PC-9 (cell line): ENCODE measurements around the gene PHC2. TPM values are rescaled to one million over a fixed set of nuclear protein-coding genes. Genes with fewer than 3 reads are reported as not detected.

Experiments
- BruUV-seq: library from RNA; stranded (reverse); fragments of 400-500 nt; replicated peaks from 2 replicates; lab custom pipeline; 2021; lab: Mats Ljungman, UMichigan
- CTCF ChIA-PET: fragments of 300-600 bp; sonication (Branson Sonifier 250); formaldehyde crosslinking; loops from one replicate; lab custom pipeline; 2022; ENCODE audit warnings: antibody characterized with exemption; lab: Charles Lee
- POLR2A ChIA-PET: fragments of 300-600 bp; sonication (Branson Sonifier 250); formaldehyde crosslinking; loops from one replicate; lab custom pipeline; 2022; ENCODE audit warnings: antibody characterized with exemption; ENCODE audit not compliant: unreplicated experiment; lab: Charles Lee
- DNase-seq, 2 experiments: peaks; one replicate each; pipeline versions ENCODE4 v3.0.0 to v3.0.0-alpha.2; 2015 to 2022; ENCODE audit warnings: mixed read lengths in 1 of 2
- H2AFZ ChIP-seq: fragments of 200-600 bp; sonication (generic); 2 replicates; pipeline ENCODE4 v1.8.1; 2017; ENCODE audit warnings: antibody characterized with exemption
- H3F3A ChIP-seq: fragments of 200-600 bp; sonication (generic); 2 replicates; pipeline ENCODE4 v1.8.1; 2017; ENCODE audit warnings: antibody characterized with exemption, mild to moderate bottlenecking, low read depth; ENCODE audit not compliant: insufficient read depth
- H3K27ac ChIP-seq: fragments of 200-600 bp; sonication (generic); 2 replicates; pipeline ENCODE4 v1.6.1; 2016; ENCODE audit warnings: mixed run types
- H3K27me3 ChIP-seq: fragments of 200-600 bp; sonication (generic); 2 replicates; pipeline ENCODE4 v1.6.1; 2016; ENCODE audit warnings: low read depth, mixed run types; ENCODE audit not compliant: insufficient read depth
- H3K36me3 ChIP-seq: fragments of 200-600 bp; sonication (generic); 2 replicates; pipeline ENCODE4 v1.6.1; 2016; ENCODE audit warnings: low read depth, mixed run types
- H3K4me1 ChIP-seq: fragments of 200-600 bp; sonication (generic); replicated peaks from 2 replicates; pipeline ENCODE4 v1.6.1; 2016; ENCODE audit warnings: mixed run types; ENCODE audit not compliant: insufficient read depth
- H3K4me2 ChIP-seq: fragments of 200-600 bp; sonication (generic); 2 replicates; pipeline ENCODE4 v1.6.1; 2017; ENCODE audit warnings: mixed run types
- H3K4me3 ChIP-seq: fragments of 200-600 bp; sonication (generic); 2 replicates; pipeline ENCODE4 v1.6.1; 2016; ENCODE audit warnings: mixed run types
- H3K79me2 ChIP-seq: fragments of 200-600 bp; sonication (generic); 2 replicates; pipeline ENCODE4 v1.6.1; 2017; ENCODE audit warnings: low read depth, mixed run types
- H3K9me2 ChIP-seq: fragments of 200-600 bp; sonication (generic); 2 replicates; pipeline ENCODE4 v1.8.1; 2017; ENCODE audit warnings: mild to moderate bottlenecking; ENCODE audit not compliant: insufficient read depth
- H3K9me3 ChIP-seq: fragments of 200-600 bp; sonication (generic); 2 replicates; pipeline ENCODE4 v1.8.1; 2016; ENCODE audit warnings: low read depth; ENCODE audit not compliant: insufficient read depth
- H4K20me1 ChIP-seq: fragments of 200-600 bp; sonication (generic); 2 replicates; pipeline ENCODE4 v1.8.1; 2017; ENCODE audit not compliant: insufficient read depth
- CTCF ChIP-seq: fragments of 200-600 bp; sonication (generic); conservative IDR thresholded peaks from 2 replicates; pipeline ENCODE4 v1.6.1; 2017; ENCODE audit warnings: mixed run types, antibody characterized with exemption, mild to moderate bottlenecking, moderate library complexity
- EZH2 ChIP-seq: fragments of 200-600 bp; sonication (generic); IDR thresholded peaks from 2 replicates; pipeline ENCODE4 v1.8.0; 2017; ENCODE audit warnings: antibody characterized with exemption, low read depth
- intact Hi-C: fragments of 100-400 bp; cut with micrococcal nuclease; formaldehyde crosslinking; loops from one replicate; pipeline ENCODE4 v1.10.0; 2022; ENCODE audit not compliant: unreplicated experiment
- total RNA-seq: library from RNA; stranded (reverse); gene quantifications from 2 replicates; pipeline ENCODE4 v1.2.3, GENCODE V29; 2021

PHC2 gene
- total RNA-seq, 1 experiment from 2014 or later, result 48.1 TPM

GRCh38 chr1:33414879-33415278, 16.0 kb downstream of the PHC2 start:
- H3K9me2 ChIP-seq, result no peaks in the 10 kb centered on the region
- no peaks in the 10 kb centered on the region for H4K20me1 ChIP-seq
- intact Hi-C loops, result no loop called here
- H3K27ac ChIP-seq, result no peak overlapping the region
- no peaks in the 10 kb centered on the region for H3F3A ChIP-seq
- ChIA-PET CTCF (no interaction called here), POLR2A (no interaction called here)
- no TSS peak for BruUV-seq
- DNase-seq, result no peak
- peaks cover 6% of the 10 kb centered on the region for H3K79me2 ChIP-seq
- H2AFZ ChIP-seq, result no peak overlapping the region
- no peak overlapping the region for H3K4me3 ChIP-seq
- TF ChIP-seq CTCF, result no peak
- peaks cover 12% of the 10 kb centered on the region for H3K36me3 ChIP-seq
- H3K27me3 ChIP-seq, result no peaks in the 10 kb centered on the region
- H3K4me1 ChIP-seq, result no peaks in the 10 kb centered on the region
- H3K4me2 ChIP-seq, result no peak overlapping the region
- H3K9me3 ChIP-seq, result peaks cover 34% of the 10 kb centered on the region

- POLR2A ChIA-PET, result no interaction called here
- no peak for TF ChIP-seq CTCF
- TF ChIP-seq EZH2, result no peak
- Histone ChIP-seq H3K36me3 (0 out of 2 replicates have a peak, but pooled peaks cover 4% of the 10 kb centered on the region), H3K4me3 (no peak overlapping the region), H3K4me1 (no peaks in the 10 kb centered on the region), H2AFZ (no peak overlapping the region), H3K4me2 (no peak overlapping the region), H4K20me1 (no peaks in the 10 kb centered on the region), H3K79me2 (peaks cover 4% of the 10 kb centered on the region), H3K27me3 (no peaks in the 10 kb centered on the region), H3K9me3 (0 out of 2 replicates have a peak, but pooled peaks cover 12% of the 10 kb centered on the region), H3F3A (no peaks in the 10 kb centered on the region; the same call in 1 of the 2 replicates), H3K9me2 (no peaks in the 10 kb centered on the region), H3K27ac (no peak overlapping the region)
- CTCF ChIA-PET, result no interaction called here
- intact Hi-C loops, result no loop called here
- BruUV-seq, result no TSS peak
- no peak for DNase-seq
Observed at GRCh38 chr1:33410091-33410701, 20.7 kb downstream of the PHC2 start.

- Histone ChIP-seq H3K27ac (no peak overlapping the region), H4K20me1 (no peaks in the 10 kb centered on the region), H3K79me2 (no peaks in the 10 kb centered on the region), H2AFZ (no peak overlapping the region), H3K36me3 (no peaks in the 10 kb centered on the region), H3K9me2 (no peaks in the 10 kb centered on the region), H3K4me2 (no peak overlapping the region), H3K4me3 (no peak overlapping the region), H3K27me3 (no peaks in the 10 kb centered on the region), H3K9me3 (0 out of 2 replicates have a peak, but pooled peaks cover 4% of the 10 kb centered on the region), H3K4me1 (no peaks in the 10 kb centered on the region), H3F3A (no peaks in the 10 kb centered on the region; the same call in 1 of the 2 replicates)
- BruUV-seq, result no TSS peak
- no peak for DNase-seq
- intact Hi-C loops, result no loop called here
- ChIA-PET POLR2A (no interaction called here), CTCF (interaction anchor here (0.7 kb wide), 1 partner anchor 222 kb away, joined by 3 read pairs; no protein-coding TSS in a partner anchor)
- TF ChIP-seq EZH2, result no peak
- TF ChIP-seq CTCF, result no peak
Observed at GRCh38 chr1:33408093-33408436, 22.8 kb downstream of the PHC2 start.
